ENCODE results near the gene FAM117A.

The FAM117A gene, protein sequence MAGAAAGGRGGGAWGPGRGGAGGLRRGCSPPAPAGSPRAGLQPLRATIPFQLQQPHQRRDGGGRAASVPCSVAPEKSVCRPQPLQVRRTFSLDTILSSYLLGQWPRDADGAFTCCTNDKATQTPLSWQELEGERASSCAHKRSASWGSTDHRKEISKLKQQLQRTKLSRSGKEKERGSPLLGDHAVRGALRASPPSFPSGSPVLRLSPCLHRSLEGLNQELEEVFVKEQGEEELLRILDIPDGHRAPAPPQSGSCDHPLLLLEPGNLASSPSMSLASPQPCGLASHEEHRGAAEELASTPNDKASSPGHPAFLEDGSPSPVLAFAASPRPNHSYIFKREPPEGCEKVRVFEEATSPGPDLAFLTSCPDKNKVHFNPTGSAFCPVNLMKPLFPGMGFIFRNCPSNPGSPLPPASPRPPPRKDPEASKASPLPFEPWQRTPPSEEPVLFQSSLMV

DNA sequence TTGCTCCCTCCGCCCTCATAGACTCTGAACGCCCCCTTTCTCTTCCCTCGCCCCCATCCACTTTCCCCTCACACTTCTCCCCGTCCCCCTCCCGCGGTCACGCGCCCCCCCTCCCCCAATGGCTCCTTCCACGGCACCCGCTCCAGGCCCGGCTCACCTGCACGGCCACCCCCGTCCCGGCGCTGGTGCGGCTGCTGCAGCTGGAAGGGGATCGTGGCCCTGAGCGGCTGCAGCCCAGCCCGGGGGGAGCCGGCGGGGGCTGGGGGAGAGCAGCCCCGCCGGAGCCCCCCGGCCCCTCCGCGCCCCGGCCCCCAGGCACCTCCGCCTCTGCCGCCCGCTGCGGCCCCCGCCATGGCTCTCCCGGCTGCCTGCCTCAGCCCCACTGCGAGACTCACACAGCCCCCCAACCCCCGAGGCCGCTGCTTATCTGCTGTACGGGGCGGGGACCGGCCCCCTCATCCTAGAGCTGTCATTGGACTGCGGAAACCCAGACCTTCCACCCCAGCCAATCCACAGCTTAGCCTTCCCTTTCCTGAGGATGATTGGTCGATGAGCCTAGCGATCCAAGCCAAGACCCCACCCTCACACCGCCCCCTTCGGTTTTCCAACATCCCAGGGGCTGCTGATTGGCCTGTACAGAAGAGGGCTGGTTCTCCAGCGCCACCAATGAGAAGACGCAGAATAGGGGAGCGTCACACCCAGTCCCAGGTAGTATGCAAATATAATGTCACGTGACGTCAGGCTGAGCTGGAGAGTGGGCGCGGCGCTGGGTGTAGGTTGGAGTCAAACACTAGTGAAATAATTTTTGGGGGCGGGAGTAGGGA is at the start of gene FAM117A:
TSS of gene FAM117A (minus strand) at position 397 of the 824 bp plus-strand sequence. CDS start at position 353, 44 bp downstream.
- DNase-seq: peak; percentile 94

DNA sequence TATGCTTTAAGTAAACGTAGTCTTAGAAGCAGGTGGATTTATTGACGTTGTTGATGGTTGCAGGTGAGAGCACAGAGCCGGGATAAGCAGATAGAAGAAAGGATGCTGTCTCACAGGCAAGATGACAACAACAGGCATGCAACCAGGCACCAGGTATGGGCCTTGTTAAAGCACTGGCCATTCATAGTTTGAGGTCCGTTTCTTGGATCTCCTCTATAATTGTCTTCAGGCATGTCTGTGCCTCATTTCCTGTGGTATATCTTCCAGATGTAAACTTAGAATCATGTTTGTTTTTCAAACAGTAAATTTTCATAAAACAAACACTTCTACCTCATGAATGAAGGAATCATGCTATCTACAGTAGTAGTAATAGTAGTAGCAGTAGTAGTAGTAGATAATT is 45.1 kb upstream of the FAM117A start:
- no peak for DNase-seq

DNA sequence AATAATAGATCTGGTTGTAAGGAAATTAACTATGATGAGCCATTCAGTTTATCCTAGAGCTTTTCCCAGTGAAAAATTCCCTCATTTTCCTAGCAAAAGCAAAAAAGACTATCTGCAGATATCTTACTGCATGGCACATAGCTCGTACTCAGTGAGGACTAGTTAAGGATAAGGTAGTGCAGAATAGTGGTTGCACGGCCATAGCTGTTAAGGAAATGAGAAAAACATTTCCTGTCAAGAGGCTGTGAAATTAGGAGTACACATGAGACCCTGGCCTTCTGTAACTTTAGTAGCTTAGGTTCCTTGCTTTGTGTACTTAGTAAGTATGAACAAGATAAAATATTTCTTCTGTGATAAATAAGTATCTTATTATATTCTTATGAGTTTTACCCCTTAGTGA is 34.8 kb upstream of the FAM117A start:
- DNase-seq: no peak

DNA sequence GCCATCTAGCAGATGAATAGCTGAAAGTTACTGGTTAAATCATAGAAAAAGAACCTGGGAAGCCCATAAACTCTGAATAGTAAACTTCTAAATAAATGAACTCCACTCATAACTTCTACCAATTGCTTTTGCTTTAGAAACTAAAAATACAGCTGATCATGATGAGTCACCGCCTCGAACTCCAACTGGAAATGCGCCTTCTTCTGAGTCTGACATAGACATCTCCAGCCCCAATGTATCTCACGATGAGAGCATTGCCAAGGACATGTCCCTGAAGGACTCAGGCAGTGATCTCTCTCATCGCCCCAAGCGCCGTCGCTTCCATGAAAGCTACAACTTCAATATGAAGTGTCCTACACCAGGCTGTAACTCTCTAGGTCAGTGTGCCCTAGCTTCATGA is 34.3 kb upstream of the FAM117A start:
- no peak for DNase-seq

DNA sequence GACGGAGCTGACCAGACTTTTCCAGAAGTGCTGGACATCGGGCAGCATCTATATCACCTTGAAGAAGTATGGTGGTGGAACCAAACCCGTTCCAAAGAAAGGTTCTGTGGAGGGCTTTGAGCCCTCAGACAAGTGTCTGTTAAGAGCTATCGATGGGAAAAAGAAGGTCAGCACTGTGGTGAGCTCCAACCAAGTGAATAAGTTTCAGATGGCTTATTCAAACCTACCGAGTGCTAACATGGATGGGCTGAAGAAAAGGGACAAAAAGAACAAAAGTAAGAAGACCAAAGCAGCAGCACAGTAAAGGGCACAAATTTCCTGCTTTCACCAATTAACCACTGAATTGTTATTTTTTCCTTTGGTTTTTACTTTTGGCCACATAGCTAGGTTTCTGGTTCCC is 31.4 kb upstream of the FAM117A start:
- no peak for DNase-seq

DNA sequence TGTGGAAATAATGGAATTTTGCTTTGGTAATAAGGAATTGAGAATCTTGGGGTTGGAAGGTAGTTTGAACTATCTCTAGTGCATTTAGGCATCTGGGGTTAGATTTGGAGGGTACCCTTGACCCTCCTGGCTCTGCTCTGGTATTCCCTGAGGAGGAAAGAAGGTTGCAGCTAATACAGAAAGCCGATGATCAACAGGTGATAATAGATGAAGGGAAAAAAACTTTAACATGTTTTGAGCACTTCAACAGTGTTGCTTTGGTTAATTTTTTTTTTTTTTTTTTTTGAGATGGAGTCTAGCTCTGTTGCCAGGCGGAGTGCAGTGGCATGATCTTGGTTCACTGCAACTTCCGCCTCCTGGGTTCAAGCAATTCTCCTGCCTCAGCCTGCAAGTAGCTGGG is 29.4 kb upstream of the FAM117A start:
- DNase-seq: no peak

DNA sequence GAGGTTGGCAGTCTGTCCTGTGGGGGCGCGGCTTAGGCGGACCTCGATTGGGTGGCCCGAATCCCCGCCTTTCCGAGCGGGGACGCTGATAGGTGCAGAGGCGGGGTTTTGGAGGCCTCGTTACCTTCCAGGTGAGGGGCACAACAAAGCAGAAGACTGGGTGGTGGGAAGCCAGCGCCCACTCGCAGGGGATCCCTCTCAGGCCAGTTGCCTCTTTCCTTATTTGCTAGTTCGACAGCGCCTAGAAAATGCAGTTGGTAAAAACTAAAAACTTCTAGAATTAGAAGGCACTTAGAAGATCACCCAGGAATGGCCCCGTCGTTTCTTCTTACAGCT is 25.3 kb upstream of the FAM117A start:
- no peak for DNase-seq

DNA sequence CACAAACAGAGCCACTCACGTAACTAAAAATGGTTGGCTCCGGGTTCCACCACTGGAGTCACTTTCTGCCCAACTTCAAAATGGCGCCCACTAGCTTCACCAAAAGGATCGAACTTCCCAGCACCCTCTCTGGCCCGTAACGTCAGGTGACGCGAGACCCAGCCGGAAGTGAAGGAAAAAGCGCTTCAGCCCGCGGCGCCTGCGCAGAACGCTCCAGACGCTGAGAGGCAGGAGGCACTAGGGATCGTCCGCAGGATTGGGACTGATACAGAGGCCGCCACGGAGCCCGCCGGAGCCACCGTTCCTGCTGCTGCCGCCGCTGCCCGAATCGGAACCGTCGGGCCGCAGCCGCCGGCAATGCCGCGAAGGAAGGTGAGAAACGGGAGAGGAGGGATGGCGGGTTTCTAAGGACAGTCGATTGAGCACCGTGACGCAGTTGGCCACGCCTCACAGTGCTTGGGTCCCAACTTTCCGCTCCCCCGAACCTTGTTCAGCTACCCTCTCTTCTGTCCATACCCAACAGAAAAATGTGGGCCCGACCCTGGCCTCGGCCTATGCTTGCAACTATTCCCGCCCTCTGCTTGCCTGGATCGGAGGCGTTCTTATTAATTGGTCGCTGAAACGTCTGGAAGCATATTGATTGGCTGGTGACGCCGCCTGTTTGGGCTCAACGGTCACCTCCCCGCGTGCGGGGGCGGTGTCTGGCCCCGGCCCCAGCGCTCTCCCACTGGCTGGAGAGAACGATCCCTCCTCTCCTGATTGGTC is 24.7 kb upstream of the FAM117A start, which contains the start of gene KAT7:
TSS of gene KAT7 (plus strand) at position 204 of the 765 bp plus-strand sequence. CDS start at position 358, 154 bp downstream.
- DNase-seq: peak; percentile 94

DNA sequence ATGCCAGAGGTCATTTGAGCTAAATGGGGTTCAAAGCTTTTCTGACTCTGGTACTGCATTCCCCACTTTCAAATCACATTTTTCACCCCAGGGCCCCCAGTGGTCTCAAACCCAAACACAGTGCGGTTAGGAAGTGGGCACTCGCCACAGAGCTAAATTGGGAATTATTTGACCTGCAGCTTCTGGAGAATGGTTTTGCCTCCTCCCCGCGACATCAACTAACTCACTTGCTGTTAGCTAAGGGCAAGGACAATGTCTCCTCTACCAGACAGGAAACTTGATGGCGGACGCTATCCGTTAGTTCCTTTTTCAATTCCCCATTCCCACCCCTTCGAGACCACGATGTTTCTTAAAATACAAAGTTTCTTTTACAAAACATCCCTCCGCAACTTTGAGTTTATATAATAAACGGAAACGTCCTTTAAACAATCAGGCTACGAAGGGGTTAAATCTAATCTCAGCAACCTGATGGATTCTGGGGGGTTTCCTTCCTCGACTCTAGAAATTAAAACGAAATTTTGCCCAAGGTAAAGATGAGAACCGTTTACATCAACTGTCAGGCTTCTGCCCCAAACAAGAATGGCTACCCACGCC is 24.1 kb upstream of the FAM117A start:
- DNase-seq: no peak

DNA sequence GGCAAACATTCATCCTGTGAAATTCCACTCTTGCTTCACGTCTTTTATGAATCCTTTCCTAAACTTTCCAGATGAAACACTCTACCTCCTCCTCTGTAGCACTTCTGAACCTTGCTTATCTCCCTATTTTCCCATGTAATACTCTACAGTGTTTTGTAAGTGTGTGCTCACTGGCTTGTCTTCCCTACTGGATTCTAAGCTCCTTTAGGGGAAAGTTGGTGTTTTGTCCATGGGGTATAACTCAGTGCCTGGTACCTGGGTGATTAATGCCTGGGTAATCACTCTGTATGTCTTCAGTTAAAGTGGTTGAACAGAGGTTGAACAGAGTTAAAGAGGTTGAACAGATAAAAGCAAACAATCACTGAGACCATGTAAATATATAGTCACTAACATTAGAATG is 20.7 kb upstream of the FAM117A start:
- DNase-seq: no peak

DNA sequence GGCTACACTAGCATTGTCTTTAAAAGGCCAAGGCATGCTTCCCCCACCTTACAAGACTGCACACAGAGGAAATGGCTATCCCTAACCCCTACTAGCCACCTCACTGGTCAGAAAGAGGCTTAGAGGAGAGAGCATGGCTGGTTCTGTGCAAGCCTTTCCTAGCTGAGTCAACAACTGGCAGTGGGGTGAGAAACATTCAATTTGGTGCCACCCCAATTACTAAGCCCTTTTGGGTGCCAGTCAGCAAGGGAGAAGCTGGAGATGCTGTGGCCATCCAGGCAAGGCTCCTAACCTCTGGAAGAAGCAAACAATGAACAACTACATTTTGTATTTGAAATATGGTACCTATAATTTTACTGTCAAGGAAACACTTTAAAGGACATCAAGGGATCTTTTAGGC is 19.9 kb upstream of the FAM117A start:
- DNase-seq: no peak

DNA sequence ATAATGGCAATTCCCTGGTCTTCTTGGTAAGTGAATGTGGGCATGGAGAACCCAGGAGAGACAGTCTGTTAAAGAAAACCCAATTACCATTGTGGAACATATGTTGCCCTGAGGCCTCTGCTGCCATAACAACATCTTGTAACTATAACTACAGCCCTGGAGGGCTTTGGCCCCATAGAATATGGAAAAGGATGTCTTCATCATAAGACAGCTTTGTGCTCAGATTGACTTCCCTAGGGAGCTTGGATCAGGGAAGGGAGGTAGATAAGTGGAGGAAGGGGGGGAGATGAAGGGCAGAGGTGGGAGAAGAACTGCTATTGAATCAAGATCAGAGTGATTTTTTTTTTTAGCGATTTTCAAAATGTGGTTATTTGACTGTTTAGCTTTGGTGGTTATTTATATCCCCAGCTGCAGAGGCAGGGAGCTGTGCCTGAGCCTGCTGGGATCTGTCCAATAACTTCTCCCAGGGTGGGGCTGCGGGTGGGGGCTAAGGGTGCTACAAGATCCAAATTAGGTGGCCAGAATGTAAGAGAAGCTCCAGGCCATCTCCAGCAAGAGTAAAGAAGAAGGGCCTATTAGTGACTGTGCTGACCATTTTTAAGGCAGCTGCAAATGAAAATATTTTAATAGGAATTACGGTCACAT is 19.3 kb upstream of the FAM117A start:
- no peak for DNase-seq

DNA sequence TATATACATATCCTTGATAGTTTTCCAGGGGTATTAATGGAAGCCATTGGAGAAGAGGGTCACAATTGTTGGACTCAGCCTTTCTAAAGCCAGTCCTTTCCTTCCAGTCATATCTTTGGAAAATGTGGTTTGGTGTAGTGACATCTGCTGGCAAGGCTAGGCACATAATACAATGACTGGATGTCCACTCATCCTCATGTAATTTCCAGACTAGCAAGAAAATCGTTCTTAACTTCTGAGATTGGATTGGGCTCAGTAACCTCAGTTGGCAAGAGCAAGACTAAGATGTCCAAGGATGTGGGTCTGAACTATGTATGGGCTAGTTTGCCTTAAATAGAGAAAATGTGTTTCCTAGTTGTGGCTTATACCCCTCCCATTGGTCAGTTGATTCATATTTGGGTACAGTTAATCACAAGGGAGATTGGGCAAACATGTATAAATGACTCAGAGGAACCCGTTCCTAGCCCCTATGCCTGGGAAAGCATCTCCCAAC is 15.9 kb upstream of the FAM117A start:
- no peak for DNase-seq

DNA sequence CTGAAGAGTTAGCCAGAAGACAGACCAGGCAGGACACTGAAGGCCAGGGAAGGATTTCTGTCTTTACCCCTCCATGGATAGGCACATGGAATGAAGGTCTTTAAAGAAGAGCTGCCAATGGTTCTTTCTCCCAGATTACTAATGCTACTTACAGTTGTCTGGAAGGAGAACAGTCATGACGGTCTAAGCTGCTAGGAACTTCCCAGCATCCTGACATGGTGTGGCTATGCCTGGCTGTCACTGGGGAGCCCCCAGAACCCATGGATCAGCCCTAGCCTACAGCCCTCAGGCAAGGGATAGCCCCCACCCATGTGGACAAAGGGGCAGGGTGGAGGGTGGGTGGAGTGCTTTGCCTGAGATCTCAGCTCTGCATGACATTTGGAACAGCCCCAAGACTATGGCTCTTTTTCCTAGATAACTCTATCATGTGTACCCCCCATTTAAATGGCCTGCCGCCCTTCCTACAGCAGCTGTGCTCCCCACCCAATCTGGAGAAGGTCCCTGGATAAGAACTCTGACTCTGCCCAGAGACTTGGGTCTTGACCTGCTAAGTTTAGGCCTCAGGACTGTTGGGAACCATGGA is 15.3 kb upstream of the FAM117A start:
- DNase-seq: no peak

DNA sequence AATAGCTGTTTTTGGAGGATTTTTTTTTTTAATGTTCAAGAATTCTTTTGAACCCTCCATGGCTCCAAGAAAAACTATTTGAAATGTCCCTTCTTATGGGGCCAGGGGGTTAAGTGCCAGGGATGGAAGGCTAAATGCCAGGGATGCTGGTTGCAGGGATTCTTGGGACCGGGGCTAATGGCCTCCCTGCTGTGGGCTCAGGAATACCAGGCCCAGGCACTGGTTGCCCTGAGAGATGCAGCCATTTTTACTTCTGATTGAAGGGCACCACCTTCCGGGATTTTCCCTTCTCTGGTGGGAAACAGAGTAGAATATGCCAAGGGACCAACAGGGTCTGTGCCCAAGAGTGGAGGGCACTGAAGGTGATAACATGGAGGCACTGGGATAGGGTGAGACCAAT is 13.6 kb upstream of the FAM117A start:
- DNase-seq: no peak

DNA sequence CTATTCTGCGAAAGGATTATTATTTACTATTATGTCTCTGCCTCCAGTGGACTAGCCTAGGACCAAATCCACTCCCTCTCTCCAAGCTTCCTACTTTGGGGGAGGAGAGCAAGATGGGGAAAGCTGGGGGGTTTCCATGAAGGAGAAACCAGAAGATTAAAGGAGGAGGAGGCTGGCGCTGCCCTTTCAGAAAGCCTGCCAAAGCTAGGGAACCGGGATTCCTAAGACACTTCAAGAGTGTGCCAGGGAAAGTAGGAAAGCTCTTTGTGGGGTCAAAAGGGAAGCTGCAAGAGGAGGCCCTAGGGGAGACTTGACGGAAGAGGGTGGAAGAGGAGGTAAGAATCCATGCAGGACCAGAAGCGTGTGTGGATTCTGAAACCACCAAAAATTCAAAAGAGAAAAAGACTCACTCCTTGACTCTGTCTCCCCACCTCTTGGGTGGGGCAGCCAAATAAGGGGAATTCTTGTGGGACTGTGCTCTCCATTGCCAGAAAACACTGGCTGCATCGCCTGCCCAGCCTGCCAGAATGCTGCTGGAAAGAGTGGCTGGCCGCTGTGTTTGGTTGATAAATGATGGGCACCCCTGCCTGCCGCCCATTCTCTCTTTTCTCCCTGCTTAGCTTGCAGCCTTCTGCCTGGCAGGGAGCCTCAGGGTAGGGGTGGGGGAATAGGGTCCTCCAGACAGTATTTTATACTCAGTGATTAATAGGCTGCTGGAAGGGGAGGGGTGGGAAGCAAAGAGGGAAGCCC is 12.8 kb upstream of the FAM117A start:
- DNase-seq: no peak

DNA sequence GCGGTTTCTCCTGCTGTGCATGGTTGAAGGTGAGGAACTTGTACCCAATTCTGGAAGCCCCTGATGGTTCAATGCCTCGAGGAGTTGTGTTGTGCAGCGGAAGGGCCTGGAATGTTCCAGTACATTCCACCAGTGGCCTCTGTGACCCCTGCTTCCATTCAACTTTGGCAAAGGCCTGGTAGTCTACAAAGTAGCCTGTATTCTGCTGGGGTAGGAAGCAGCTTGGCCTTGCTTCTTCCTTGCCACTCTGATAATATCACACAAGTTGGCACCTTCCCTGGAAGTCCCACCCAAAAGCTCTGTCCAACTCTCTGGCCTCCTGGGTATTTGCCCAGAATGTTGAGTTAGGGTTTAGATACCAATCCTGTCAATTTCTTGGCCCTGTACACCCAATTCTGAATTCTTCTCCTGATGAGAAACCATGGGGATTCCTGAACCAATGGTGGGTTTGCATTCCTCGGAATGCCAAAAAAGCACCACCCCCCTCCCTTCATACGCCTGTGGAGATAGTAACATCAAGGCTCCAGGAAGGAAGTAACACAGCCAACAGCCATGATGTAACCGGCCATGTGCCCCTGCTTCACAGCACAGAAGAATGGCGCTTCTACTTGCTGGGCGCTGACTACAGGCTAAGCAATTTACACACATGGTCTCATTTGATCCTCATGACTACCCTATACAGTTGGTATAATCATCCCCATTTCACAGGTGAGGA is 11.8 kb upstream of the FAM117A start:
- no peak for DNase-seq

DNA sequence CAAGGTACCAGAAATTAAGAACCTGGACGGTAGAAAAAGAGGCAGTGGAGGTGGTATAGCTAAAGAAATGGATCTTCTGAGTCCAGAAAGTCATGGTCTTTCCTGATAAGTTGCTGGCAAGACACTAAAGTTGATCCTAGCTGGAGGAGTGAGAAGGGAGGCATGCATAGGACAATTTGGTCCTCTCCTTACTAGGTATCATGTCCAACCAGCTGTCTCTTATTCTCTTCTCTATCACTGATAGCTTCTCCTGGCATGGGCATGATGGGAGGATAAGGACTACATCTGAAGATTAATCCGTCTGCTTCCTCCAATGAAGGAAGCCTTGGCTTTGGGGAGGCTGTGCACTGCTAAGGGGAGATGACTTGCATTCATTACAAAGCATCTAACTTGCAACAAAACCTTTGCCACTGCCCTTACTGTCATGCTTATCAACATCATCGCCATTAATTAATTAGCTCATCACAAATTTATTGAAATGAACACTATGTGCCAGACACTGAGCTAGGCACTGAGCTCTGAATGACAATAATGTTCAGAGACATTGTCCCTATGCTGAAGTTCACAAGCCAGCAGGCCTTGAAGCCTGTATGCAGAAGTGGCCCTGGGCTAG is 3.1 kb upstream of the FAM117A start:
- no peak for DNase-seq

DNA sequence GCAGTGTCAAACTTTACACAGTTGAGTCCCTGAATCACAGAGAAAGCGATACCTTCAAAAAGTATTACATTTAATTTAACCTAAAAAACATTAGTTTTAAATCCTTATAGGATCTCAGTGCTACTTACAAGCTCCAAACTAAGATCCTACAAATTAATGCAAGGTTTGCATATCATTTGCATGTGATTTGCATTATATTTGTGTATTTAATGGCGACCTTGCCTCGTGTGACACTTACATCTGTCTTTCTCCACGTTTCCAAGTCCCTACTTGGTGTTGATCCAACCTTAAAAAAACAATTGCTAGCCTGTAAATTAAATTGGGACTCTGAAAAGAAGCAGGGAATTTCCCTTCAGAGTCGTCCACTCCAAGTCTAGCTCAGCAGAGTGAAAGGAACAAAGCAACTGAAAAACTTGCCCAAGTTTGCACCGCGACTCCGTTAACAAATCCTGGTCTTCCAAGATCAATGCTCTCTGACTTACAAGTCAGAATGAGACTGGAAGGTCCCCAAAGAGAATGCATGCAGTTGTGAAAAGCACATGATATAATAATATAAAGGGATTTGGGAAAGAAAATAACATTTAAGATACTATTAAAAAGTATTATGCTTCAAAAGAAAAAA is 739 bp upstream of the FAM117A start:
- DNase-seq: no peak

Data from activated T-cell treated with anti-CD3 and anti-CD28 coated beads for 4 hours (primary cell).